Thoracic aorta (tissue), 2 donors: ENCODE data around the gene FOXP1. TPM values are rescaled to one million over a fixed set of nuclear protein-coding genes. Genes with fewer than 3 reads are reported as not detected.
A peak's percentile ranks its signal among the peaks of the same experiment; 100 is the strongest.

Experiments
- ATAC-seq: fragments of 150-250 bp; one replicate; pipeline ENCODE4 v1.8.0; 2017; ENCODE audit warnings: low read depth; ENCODE audit not compliant: insufficient number of reproducible peaks, low FRiP score
- DNase-seq: peaks from one replicate; pipeline ENCODE4 v3.0.0-alpha.2; 2020; ENCODE audit warnings: low spot score
- H3K27ac ChIP-seq, 2 donors: fragments of 200-600 bp; sonication (generic); 1 replicate in 1 of 2; 2 replicates in 1 of 2; pipeline ENCODE4 v1.5.1; 2016; ENCODE audit warnings: mild to moderate bottlenecking in 2 of 2, moderate library complexity in 2 of 2
- H3K27me3 ChIP-seq: fragments of 200-600 bp; sonication (generic); replicated peaks from 2 replicates; pipeline ENCODE4 v1.6.0; 2016; ENCODE audit warnings: mild to moderate bottlenecking; ENCODE audit not compliant: insufficient read depth
- H3K36me3 ChIP-seq: fragments of 200-600 bp; sonication (generic); one replicate; pipeline ENCODE4 v1.5.1; 2016
- H3K4me1 ChIP-seq, 2 donors: fragments of 200-600 bp; sonication (generic); 1 replicate in 1 of 2; 2 replicates in 1 of 2; pipeline versions ENCODE4 v1.5.1 to v1.6.0; 2016; ENCODE audit warnings: low read depth in 2 of 2, mild to moderate bottlenecking in 1 of 2; ENCODE audit not compliant: control insufficient read depth in 1 of 2
- H3K4me3 ChIP-seq: fragments of 200-600 bp; sonication (generic); 2 replicates; pipeline ENCODE4 v1.5.1; 2016; ENCODE audit warnings: mild to moderate bottlenecking
- H3K9me3 ChIP-seq: fragments of 200-600 bp; sonication (generic); 2 replicates; pipeline ENCODE4 v1.5.1; 2016
- CTCF ChIP-seq: fragments of 200-600 bp; sonication (generic); IDR thresholded peaks from one replicate; pipeline ENCODE4 v1.5.1; 2019; ENCODE audit warnings: antibody characterized with exemption
- total RNA-seq, 2 donors: library from RNA; depleted of rRNA; stranded (reverse); fragments of >200 nt; gene quantifications; one replicate each; pipeline versions ENCODE4 v1.1.0 to v1.2.3, GENCODE V29; 2016

The FOXP1 gene
- total RNA-seq, 2 donors from 2014 or later, result 176 to 255 TPM

GRCh38 chr3:71168880-71169411 is 414.6 kb downstream of the FOXP1 start:
- H3K4me3 ChIP-seq, result peak overlapping the region; percentile 42
- no peaks in the 10 kb centered on the region for H3K9me3 ChIP-seq
- H3K27me3 ChIP-seq, result no peaks in the 10 kb centered on the region
- ATAC-seq (no peak), DNase-seq (no peak)
- peaks cover 45 to 94% of the 10 kb centered on the region in 2 donors for H3K4me1 ChIP-seq
- no peak for TF ChIP-seq CTCF
- H3K27ac ChIP-seq, result peak overlapping the region; percentile 75 to 83
- H3K36me3 ChIP-seq, result no peaks in the 10 kb centered on the region

- H3K4me3 ChIP-seq, result peak overlapping the region; percentile 42
- peak overlapping the region; percentile 75 to 83 for H3K27ac ChIP-seq
- H3K4me1 ChIP-seq, result peaks cover 41 to 93% of the 10 kb centered on the region in 2 donors
- no peaks in the 10 kb centered on the region for H3K36me3 ChIP-seq
- H3K9me3 ChIP-seq, result no peaks in the 10 kb centered on the region
- TF ChIP-seq CTCF, result no peak
- no peak for DNase-seq
- no peak for ATAC-seq
- no peaks in the 10 kb centered on the region for H3K27me3 ChIP-seq
Measured at GRCh38 chr3:71168121-71168721, 415.3 kb downstream of the FOXP1 start.

- ATAC-seq, result no peak
Measured at GRCh38 chr3:71166339-71167240, 416.9 kb downstream of the FOXP1 start.

GRCh38 chr3:71164881-71165280 is 418.6 kb downstream of the FOXP1 start:
- no peak for TF ChIP-seq CTCF
- ATAC-seq, result no peak
- Histone ChIP-seq H3K4me1 (peaks cover 16 to 69% of the 10 kb centered on the region in 2 donors), H3K4me3 (peak overlapping the region; percentile 50), H3K27ac (peak overlapping the region; percentile 78 to 82), H3K27me3 (no peaks in the 10 kb centered on the region), H3K9me3 (no peaks in the 10 kb centered on the region), H3K36me3 (no peaks in the 10 kb centered on the region)
- DNase-seq, result no peak

More at GRCh38 chr3:71166339-71167240, 416.9 kb downstream of the FOXP1 start:
- Histone ChIP-seq H3K27ac (peak overlapping the region; percentile 78 to 82), H3K9me3 (no peaks in the 10 kb centered on the region), H3K4me3 (no peak overlapping the region), H3K4me1 (peaks cover 27 to 83% of the 10 kb centered on the region in 2 donors), H3K27me3 (no peaks in the 10 kb centered on the region), H3K36me3 (no peaks in the 10 kb centered on the region)
- no peak for TF ChIP-seq CTCF
- DNase-seq, result no peak
